SU-DHL-6 (cell line): ENCODE results near the gene PIK3C2B.

ENCODE experiments used
- H2AFZ ChIP-seq: fragments of 200-600 bp; sonication (generic); 2 replicates; pipeline ENCODE4 v1.6.1; 2014; ENCODE audit warnings: low read depth, mild to moderate bottlenecking, moderate library complexity, mixed read lengths, antibody characterized with exemption, low read length; ENCODE audit not compliant: severe bottlenecking
- H3F3A ChIP-seq: fragments of 200-600 bp; shearing (Covaris generic); 2 replicates; pipeline ENCODE4 v1.6.0; 2016; ENCODE audit warnings: antibody characterized with exemption, mild to moderate bottlenecking; ENCODE audit not compliant: insufficient read depth
- H3K27ac ChIP-seq: fragments of 200-600 bp; sonication (generic); 2 replicates; pipeline ENCODE4 v1.5.1; 2016; ENCODE audit warnings: low read depth, mild to moderate bottlenecking, low read length, moderate library complexity, mixed read lengths
- H3K27me3 ChIP-seq: fragments of 200-600 bp; sonication (generic), shearing (Covaris generic); 2 replicates; pipeline ENCODE4 v1.6.0; 2014; ENCODE audit warnings: mild to moderate bottlenecking, low read length
- H3K36me3 ChIP-seq: fragments of 200-600 bp; sonication (generic); 2 replicates; pipeline ENCODE4 v1.6.1; 2014; ENCODE audit warnings: mild to moderate bottlenecking, low read length, mixed read lengths
- H3K4me2 ChIP-seq: fragments of 300-600, 200-600 bp; shearing (Covaris generic), sonication (generic); 2 replicates; pipeline ENCODE4 v1.6.0; 2014; ENCODE audit warnings: low read length, low read depth, mild to moderate bottlenecking; ENCODE audit not compliant: poor library complexity, severe bottlenecking
- H3K4me3 ChIP-seq: fragments of 200-600 bp; sonication (generic); 2 replicates; pipeline ENCODE4 v1.5.1; 2014; ENCODE audit warnings: antibody characterized with exemption, low read length, mild to moderate bottlenecking, mixed read lengths; ENCODE audit not compliant: insufficient read depth, poor library complexity, severe bottlenecking
- H3K79me2 ChIP-seq: fragments of 200-600 bp; sonication (generic); 2 replicates; pipeline ENCODE4 v1.6.1; 2014; ENCODE audit warnings: mild to moderate bottlenecking, low read length, moderate library complexity; ENCODE audit not compliant: insufficient read depth
- H3K9ac ChIP-seq: fragments of 200-600 bp; sonication (generic); 2 replicates; pipeline ENCODE4 v1.7.0; 2014; ENCODE audit warnings: mild to moderate bottlenecking, low read length
- H3K9me2 ChIP-seq: fragments of 200-600 bp; sonication (generic); replicated peaks from 2 replicates; pipeline ENCODE4 v1.6.1; 2014; ENCODE audit warnings: low read length; ENCODE audit not compliant: insufficient read depth
- H3K9me3 ChIP-seq: fragments of 200-600 bp; sonication (generic); 2 replicates; pipeline ENCODE4 v1.6.1; 2014; ENCODE audit warnings: low read length, mixed read lengths; ENCODE audit not compliant: insufficient read depth
- H4K20me1 ChIP-seq: fragments of 200-600 bp; sonication (generic); 2 replicates; pipeline ENCODE4 v1.6.1; 2014; ENCODE audit warnings: low read depth, mild to moderate bottlenecking, antibody characterized with exemption, low read length, moderate library complexity, mixed read lengths
- CTCF ChIP-seq: fragments of 200-600 bp; sonication (generic); IDR thresholded peaks from one replicate; pipeline ENCODE4 v1.5.1; 2017; ENCODE audit warnings: antibody characterized with exemption, mild to moderate bottlenecking, low read length, moderate library complexity; ENCODE audit not compliant: insufficient read depth, poor library complexity, severe bottlenecking
- EZH2phosphoT487 ChIP-seq: fragments of 200-600 bp; sonication (generic), shearing (Covaris generic); conservative IDR thresholded peaks from 2 replicates; pipeline ENCODE4 v1.6.1; 2018; ENCODE audit warnings: mild to moderate bottlenecking, antibody characterized with exemption, low read length, moderate library complexity, mixed read lengths

The PIK3C2B gene

GRCh38 chr1:204495078-204495753 is 611 bp upstream of the PIK3C2B start:
- Histone ChIP-seq H3K36me3 (no peaks in the 10 kb centered on the region), H3K79me2 (no peaks in the 10 kb centered on the region), H3K27me3 (no peaks in the 10 kb centered on the region), H3K9ac (peak overlapping the region; percentile 48; the same call in 1 of the 2 replicates), H3K27ac (no peak overlapping the region), H2AFZ (peak overlapping the region; percentile 71), H3K9me2 (no peaks in the 10 kb centered on the region), H3K4me2 (peak overlapping the region; percentile 63), H4K20me1 (no peaks in the 10 kb centered on the region), H3F3A (peaks cover 4% of the 10 kb centered on the region), H3K9me3 (no peaks in the 10 kb centered on the region), H3K4me3 (peak overlapping the region; percentile 50)
- TF ChIP-seq CTCF (no peak), EZH2phosphoT487 (no peak)

- Histone ChIP-seq H3K36me3 (no peaks in the 10 kb centered on the region), H3K4me3 (peak overlapping the region; percentile 50), H3K4me2 (peak overlapping the region; percentile 63), H3K79me2 (no peaks in the 10 kb centered on the region), H3K27ac (no peak overlapping the region), H3K9ac (peak overlapping the region; percentile 48), H3F3A (peaks cover 4% of the 10 kb centered on the region), H3K27me3 (no peaks in the 10 kb centered on the region), H4K20me1 (no peaks in the 10 kb centered on the region), H3K9me3 (no peaks in the 10 kb centered on the region), H3K9me2 (no peaks in the 10 kb centered on the region), H2AFZ (peak overlapping the region; percentile 71)
- TF ChIP-seq CTCF (no peak), EZH2phosphoT487 (no peak)
These were observed 673 bp downstream of the PIK3C2B start for GRCh38 chr1:204493984-204494280.

GRCh38 chr1:204493145-204493983 is 1.2 kb downstream of the PIK3C2B start:
- Histone ChIP-seq H3K9me2 (no peaks in the 10 kb centered on the region), H4K20me1 (no peaks in the 10 kb centered on the region), H3K4me3 (no peak overlapping the region), H3K27me3 (no peaks in the 10 kb centered on the region), H3K36me3 (no peaks in the 10 kb centered on the region), H2AFZ (no peak overlapping the region), H3K9me3 (no peaks in the 10 kb centered on the region), H3K27ac (no peak overlapping the region), H3K4me2 (peak overlapping the region; percentile 63), H3F3A (peaks cover 4% of the 10 kb centered on the region), H3K79me2 (no peaks in the 10 kb centered on the region), H3K9ac (no peak overlapping the region)
- TF ChIP-seq EZH2phosphoT487, result no peak
- TF ChIP-seq CTCF, result no peak
